KOPT-K1 (cell line): ENCODE results near the gene RIOK3.
"Not testable (repeated sequence)": the region's sequence is repeated elsewhere in the genome, so short reads cannot be mapped to it uniquely, and the experiment has no call there.

Experiments
- H3K27ac ChIP-seq: fragments of 200-600 bp; sonication (generic); 2 replicates; pipeline ENCODE4 v1.5.1; 2016; ENCODE audit warnings: antibody characterized with exemption, mild to moderate bottlenecking, low read depth, low read length; ENCODE audit not compliant: poor library complexity, severe bottlenecking
- H3K36me3 ChIP-seq: fragments of 200-600 bp; sonication (generic); 2 replicates; pipeline ENCODE4 v1.5.1; 2017; ENCODE audit warnings: antibody characterized with exemption, mild to moderate bottlenecking, low read length, moderate library complexity; ENCODE audit not compliant: insufficient read depth
- H3K9me3 ChIP-seq: fragments of 200-600 bp; sonication (generic); 2 replicates; pipeline ENCODE4 v1.5.1; 2017; ENCODE audit warnings: antibody characterized with exemption, low read length, mild to moderate bottlenecking; ENCODE audit not compliant: insufficient read depth, poor library complexity, severe bottlenecking

Gene RIOK3

DNA sequence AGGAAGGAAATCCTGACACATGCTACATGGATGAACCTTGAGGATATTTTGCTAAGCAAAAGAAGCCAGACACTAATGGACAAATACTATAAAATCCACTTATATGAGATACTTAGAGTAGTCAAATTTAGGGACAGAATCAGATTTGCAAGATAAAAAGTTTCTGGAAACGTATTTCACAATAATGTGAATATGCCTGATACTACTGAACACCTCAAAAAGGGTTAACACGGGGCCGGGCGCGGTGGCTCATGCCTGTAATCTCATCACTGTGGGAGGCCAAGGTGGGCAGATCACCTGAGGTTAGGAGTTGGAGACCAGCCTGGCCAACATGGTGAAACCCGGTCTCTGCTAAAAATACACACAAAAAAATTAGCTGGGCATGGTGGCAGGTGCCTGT is 48.5 kb downstream of the RIOK3 start:
- H3K9me3 ChIP-seq = no peaks in the 10 kb centered on the region
- H3K27ac ChIP-seq = no peak overlapping the region
- H3K36me3 ChIP-seq = peaks cover 7% of the 10 kb centered on the region

GRCh38 chr18:23502516-23503037 is 49.5 kb downstream of the RIOK3 start:
- Histone ChIP-seq H3K27ac (peak overlapping the region; percentile 73), H3K36me3 (peaks cover 17% of the 10 kb centered on the region), H3K9me3 (no peaks in the 10 kb centered on the region)

GRCh38 chr18:23503038-23503962 is 50.2 kb downstream of the RIOK3 start, which contains the start of gene RMC1:
Gene RMC1, plus strand, starts transcription at chr18:23503511. Its CDS starts 108 bp downstream, at chr18:23503619.
- Histone ChIP-seq H3K27ac (peak within 1 kb of the TSS; percentile 73), H3K9me3 (no peaks in the 10 kb centered on the region), H3K36me3 (peaks cover 24% of the 10 kb centered on the region)

DNA sequence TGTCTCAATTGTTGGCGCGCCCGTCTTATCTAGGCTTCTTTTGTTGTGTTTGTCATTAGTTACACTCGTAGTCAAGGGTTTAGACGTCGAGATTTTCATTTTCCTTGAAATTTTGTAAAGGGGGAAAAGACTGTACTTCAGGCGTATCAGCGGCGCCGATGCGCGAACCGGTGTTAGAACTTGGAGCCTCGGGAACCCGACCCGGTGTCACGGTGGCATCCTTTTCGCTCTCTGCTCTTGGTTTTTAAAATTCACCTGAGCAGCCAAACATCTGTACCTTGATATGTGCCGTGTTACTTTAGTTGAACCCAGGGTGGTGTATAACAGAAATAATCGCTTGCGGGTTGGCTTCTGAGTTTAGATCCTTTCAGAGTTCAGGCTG is 50.9 kb downstream of the RIOK3 start:
- H3K27ac ChIP-seq = peak overlapping the region; percentile 73
- H3K9me3 ChIP-seq = no peaks in the 10 kb centered on the region
- peaks cover 30% of the 10 kb centered on the region for H3K36me3 ChIP-seq

DNA sequence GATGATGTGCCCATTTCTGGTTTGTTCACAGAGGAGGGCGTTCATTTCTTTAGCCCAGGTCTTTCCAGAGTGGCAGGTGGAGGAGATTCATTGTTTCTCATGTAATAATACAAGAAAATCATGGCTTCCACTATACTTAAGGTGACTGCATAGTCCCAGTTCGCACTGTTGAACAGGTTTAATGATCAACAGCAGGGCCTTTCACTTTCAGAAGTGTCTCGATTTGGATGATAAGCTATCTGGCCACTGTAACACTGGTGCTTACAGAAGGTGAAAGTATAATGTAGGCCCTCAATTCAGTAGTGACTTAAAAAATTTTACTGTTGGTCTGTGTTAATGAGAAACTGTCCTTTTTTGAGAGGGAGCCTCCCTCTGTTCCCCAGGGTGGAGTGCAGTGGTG is 51.6 kb downstream of the RIOK3 start:
- H3K27ac ChIP-seq = no peak overlapping the region
- no peaks in the 10 kb centered on the region for H3K9me3 ChIP-seq
- H3K36me3 ChIP-seq = peaks cover 36% of the 10 kb centered on the region

DNA sequence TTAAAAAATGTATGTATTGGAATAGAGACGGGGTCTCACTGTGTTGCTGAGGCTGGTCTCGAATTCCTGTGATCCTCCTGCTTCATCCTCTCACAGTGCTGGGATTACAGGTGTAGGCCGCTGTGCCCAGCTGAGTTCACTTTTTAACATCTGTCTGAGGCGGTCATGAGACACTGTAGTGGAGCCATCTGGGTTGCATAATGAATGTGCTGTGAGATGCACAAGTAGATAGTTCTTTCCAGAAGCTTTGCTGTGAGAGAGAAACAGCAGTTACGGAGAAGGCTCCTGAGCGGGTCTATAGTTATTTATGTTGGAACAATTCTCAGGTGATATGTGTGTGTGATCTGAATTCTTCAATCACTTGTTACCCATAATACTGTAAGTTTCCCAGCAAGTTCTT is 53.3 kb downstream of the RIOK3 start:
- Histone ChIP-seq H3K36me3 (peaks cover 52% of the 10 kb centered on the region), H3K9me3 (no peaks in the 10 kb centered on the region), H3K27ac (no peak overlapping the region)

- H3K36me3 ChIP-seq = peaks cover 87% of the 10 kb centered on the region
- H3K27ac ChIP-seq, H3K9me3 ChIP-seq: not testable (repeated sequence)
These were observed 57.8 kb downstream of the RIOK3 start for GRCh38 chr18:23510923-23511322.

DNA sequence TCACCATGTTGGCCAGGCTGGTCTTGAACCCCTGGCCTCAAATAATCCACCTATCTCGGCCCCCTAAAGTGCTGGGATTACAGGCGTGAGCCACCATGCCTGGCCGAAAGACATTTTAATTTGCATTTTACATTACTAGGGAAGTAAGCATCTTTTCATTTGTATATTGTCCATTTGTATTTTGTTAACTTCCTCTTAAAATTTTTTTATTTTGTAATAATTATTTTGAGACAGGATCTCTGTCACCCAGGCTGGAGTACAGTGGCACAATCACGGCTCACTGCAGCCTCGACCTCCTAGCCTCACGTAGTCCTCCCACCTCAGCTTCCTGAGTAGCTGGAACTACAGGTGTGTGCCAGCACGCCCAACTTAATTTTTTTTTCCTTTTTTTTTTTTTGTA is 59.1 kb downstream of the RIOK3 start:
- H3K27ac ChIP-seq = not testable (repeated sequence)

DNA sequence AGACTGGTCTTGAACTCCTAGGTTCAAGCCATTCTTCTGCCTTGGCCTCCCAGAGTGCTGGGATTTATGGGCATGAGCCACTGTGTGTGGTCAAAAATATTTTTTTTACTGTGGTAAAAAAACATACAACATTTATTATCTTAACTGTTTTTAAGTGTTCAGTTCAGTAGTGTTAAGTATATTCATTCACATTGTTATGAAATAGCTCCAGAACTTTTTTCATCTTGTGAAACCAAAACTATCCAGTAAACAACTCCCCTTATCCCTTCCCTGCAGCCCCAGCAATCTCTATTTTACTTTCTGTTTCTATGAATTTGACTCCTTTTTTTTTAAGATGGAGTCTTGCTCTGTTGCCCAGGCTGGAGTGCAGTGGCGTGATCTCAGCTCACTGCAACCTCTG is 59.6 kb downstream of the RIOK3 start:
- H3K27ac ChIP-seq = no peak overlapping the region
- H3K9me3 ChIP-seq = no peaks in the 10 kb centered on the region
- H3K36me3 ChIP-seq = peaks cover 87% of the 10 kb centered on the region

More for the DNA sequence above, 59.1 kb downstream of the RIOK3 start:
- H3K9me3 ChIP-seq = not testable (repeated sequence)
- peaks cover 87% of the 10 kb centered on the region for H3K36me3 ChIP-seq

DNA sequence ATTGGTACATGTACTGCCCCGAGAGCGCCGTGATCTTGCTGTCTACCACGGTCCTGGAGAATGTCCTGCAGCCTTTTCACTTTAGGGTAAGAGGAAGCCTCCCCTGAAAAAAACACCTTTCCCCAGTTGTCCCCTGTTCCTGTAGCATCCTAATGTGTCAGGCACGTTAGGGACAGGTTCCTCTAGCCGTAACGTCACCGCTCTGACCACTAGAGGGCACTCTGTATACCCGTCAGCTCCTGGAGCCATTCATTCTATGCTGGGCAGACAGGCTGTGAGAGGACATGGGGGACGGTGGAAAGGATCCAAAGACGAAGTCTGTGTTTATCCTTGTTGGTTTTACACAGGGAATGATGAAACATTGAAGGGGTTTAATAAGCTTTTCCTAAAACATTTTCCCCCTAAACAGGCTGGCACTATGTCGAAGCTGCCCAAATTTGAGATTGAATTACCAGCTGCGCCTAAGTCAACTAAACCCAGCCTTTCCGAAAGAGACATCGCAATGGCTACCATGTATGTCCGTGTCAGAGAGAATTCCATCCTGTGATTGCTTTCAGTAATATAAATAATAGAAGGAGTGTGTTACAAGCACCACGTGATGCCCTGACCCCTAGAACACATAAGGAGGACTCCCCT is 62.9 kb downstream of the RIOK3 start:
- Histone ChIP-seq H3K9me3 (no peaks in the 10 kb centered on the region), H3K27ac (no peak overlapping the region), H3K36me3 (peaks cover 90% of the 10 kb centered on the region)

GRCh38 chr18:23519734-23520133 is 66.6 kb downstream of the RIOK3 start:
- Histone ChIP-seq H3K27ac (no peak overlapping the region), H3K9me3 (no peaks in the 10 kb centered on the region), H3K36me3 (peaks cover 99% of the 10 kb centered on the region)

DNA sequence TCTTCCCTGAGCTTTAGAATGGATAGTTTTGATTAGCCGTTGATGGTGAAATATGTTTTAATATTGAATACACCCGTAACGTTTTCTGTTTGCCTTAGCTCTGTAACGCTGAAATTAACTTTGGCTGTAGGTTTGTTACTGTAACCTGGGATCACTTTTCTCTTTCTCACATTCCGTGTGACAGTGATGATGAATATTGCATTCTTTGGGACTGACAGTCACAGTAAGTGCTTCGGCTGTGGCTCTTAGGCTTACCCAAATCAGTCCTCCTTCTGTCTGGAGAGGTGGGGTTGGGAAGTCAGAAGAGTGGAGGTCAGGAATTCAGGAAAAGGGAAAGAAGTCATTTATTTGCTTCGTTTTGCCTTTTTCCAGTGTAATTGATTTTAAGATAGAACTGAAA is 68.2 kb downstream of the RIOK3 start:
- Histone ChIP-seq H3K9me3 (no peaks in the 10 kb centered on the region), H3K27ac (no peak overlapping the region), H3K36me3 (peaks cover 93% of the 10 kb centered on the region)

DNA sequence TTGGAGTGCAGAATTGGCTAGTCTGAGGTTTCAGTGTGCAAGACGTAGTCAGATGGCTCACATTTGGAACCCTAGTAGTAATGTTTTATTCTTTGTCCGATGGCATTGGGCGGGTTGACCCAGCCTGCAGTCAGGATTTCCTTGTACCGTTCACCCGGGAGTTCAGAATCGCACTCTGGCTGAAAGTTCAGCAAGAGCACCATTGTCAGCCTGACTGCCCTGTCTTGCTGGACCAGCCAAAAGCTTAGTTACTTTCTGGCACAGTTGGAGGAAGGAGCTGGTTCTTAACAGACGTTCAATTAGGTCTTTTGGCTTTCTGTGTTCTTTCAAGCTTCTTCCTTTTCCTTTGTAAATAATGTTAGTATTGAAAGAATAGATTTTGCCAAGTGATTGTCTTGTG is 68.8 kb downstream of the RIOK3 start:
- Histone ChIP-seq H3K27ac (no peak overlapping the region), H3K36me3 (peaks cover 93% of the 10 kb centered on the region), H3K9me3 (no peaks in the 10 kb centered on the region)

- no peaks in the 10 kb centered on the region for H3K9me3 ChIP-seq
- peaks cover 93% of the 10 kb centered on the region for H3K36me3 ChIP-seq
- no peak overlapping the region for H3K27ac ChIP-seq
These were observed 70.5 kb downstream of the RIOK3 start for GRCh38 chr18:23523429-23524212.

GRCh38 chr18:23524213-23524707 is 71.2 kb downstream of the RIOK3 start:
- no peak overlapping the region for H3K27ac ChIP-seq
- no peaks in the 10 kb centered on the region for H3K9me3 ChIP-seq
- H3K36me3 ChIP-seq = peaks cover 93% of the 10 kb centered on the region
